ENCODE data around the gene CABCOCO1.

CABCOCO1 gene

GRCh38 chr10:61815496-61815895, 152.8 kb downstream of the CABCOCO1 start:
- DNase-seq (ENCODE audit: low read depth) = no peak
